Skeletal muscle tissue (tissue), 4 donors: Measurements from ENCODE around the gene ADGRL3. TPM values are rescaled to one million over a fixed set of nuclear protein-coding genes. Genes with fewer than 3 reads are reported as not detected.

ENCODE experiments used
- H3K27ac ChIP-seq: one replicate; pipeline ENCODE4 v1.7.0; 2013; ENCODE audit warnings: mild to moderate bottlenecking, low read depth, low read length, inconsistent platforms
- H3K27me3 ChIP-seq, 3 donors: one replicate each; pipeline ENCODE4 v1.7.0; 2013; ENCODE audit warnings: low read length in 3 of 3; ENCODE audit not compliant: control insufficient read depth in 3 of 3, insufficient read depth in 3 of 3
- H3K36me3 ChIP-seq, 3 donors: one replicate each; pipeline ENCODE4 v1.7.0; 2013; ENCODE audit warnings: low read length in 3 of 3; ENCODE audit not compliant: control insufficient read depth in 3 of 3, insufficient read depth in 3 of 3
- H3K4me1 ChIP-seq, 3 donors: one replicate each; pipeline ENCODE4 v1.7.0; 2013; ENCODE audit warnings: low read length in 3 of 3, mild to moderate bottlenecking in 3 of 3; ENCODE audit not compliant: control insufficient read depth in 3 of 3, insufficient read depth in 3 of 3
- H3K4me3 ChIP-seq, 3 donors: one replicate each; pipeline ENCODE4 v1.7.0; 2013; ENCODE audit warnings: low read length in 3 of 3
- H3K9ac ChIP-seq, 3 donors: one replicate each; pipeline ENCODE4 v1.7.0; 2013; ENCODE audit warnings: low read length in 3 of 3, mild to moderate bottlenecking in 3 of 3, moderate library complexity in 2 of 3, low read depth in 1 of 3
- H3K9me3 ChIP-seq, 3 donors: one replicate each; pipeline ENCODE4 v1.7.0; 2013; ENCODE audit warnings: low read length in 3 of 3; ENCODE audit not compliant: control insufficient read depth in 3 of 3
- total RNA-seq: library from RNA; depleted of rRNA; stranded (reverse); fragments of >200 nt; gene quantifications from one replicate; pipeline ENCODE4 v1.2.3, GENCODE V29; 2014
- donor health status: Osteomylitis.

The ADGRL3 gene
- total RNA-seq, 1 donor from 2014 or later: 59.0 TPM

DNA sequence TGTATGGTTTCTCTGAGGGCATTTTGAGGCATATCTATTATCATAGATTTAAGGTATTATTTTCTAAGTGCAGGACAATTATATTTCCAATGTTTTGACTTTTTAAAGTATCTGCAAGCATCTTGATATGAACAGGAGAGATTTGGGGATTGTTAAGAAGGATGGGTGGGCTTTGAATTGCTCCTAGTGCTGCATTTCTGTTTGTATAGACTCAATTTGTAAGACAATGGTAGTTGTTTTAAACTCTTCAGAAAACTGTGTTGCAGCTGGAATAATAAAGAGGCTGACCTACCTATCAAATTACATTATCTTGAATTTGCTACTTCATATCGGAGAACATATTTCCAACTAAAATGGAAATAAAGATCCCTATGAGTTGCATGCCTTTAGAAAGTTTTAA lies 570.3 kb downstream of the ADGRL3 start:
- H3K27ac ChIP-seq: no peak overlapping the region
- H3K9ac ChIP-seq: no peak overlapping the region
- no peak overlapping the region for H3K4me3 ChIP-seq
- H3K9me3 ChIP-seq: no peaks in the 10 kb centered on the region
- H3K27me3 ChIP-seq: no peaks in the 10 kb centered on the region
- H3K4me1 ChIP-seq: no peaks in the 10 kb centered on the region
- no peaks in the 10 kb centered on the region for H3K36me3 ChIP-seq

DNA sequence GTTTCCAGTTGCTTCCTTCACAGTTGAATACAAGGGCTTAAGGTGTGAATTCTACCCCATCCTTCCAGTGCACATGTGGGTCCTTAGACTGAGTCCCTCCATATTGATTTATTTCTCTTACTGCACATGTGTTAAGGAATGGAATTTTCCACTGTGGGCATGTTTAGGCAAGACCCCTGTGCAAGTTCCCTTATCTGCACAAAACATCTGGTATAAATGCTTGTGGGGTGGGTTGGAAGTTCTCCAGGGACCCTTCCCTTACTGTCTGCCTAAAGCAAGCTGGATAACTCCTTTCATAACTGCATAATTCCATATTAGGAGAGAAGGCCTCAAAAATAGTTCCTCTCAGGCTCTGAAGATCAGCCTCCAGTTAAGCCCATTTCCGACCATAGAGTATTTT lies 570.9 kb downstream of the ADGRL3 start:
- H3K4me1 ChIP-seq: no peaks in the 10 kb centered on the region
- H3K27ac ChIP-seq: no peak overlapping the region
- no peaks in the 10 kb centered on the region for H3K9me3 ChIP-seq
- no peaks in the 10 kb centered on the region for H3K36me3 ChIP-seq
- H3K9ac ChIP-seq: no peak overlapping the region
- H3K27me3 ChIP-seq: no peaks in the 10 kb centered on the region
- H3K4me3 ChIP-seq: no peak overlapping the region

DNA sequence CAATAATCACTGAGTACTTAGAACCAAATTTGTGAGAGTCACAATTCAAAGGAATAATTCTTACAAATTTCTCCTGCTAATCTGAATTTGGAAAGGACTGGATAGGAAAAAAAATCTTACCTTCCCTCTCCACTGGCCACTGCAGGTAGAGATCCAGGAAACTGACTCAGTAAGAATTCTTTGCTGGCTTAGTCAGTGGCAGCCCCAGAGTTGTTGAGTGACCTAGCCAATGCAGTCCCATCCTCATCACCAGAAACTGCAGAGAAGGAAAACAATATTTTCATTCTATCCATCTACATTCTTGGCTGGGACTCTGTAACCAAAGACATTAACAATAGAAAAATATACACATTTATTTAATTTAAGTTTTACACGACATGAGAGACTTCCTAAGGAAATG lies 572.0 kb downstream of the ADGRL3 start:
- no peak overlapping the region for H3K4me3 ChIP-seq
- H3K27ac ChIP-seq: no peak overlapping the region
- H3K9ac ChIP-seq: no peak overlapping the region
- H3K27me3 ChIP-seq: no peaks in the 10 kb centered on the region
- H3K9me3 ChIP-seq: no peaks in the 10 kb centered on the region
- H3K36me3 ChIP-seq: no peaks in the 10 kb centered on the region
- H3K4me1 ChIP-seq: no peaks in the 10 kb centered on the region

DNA sequence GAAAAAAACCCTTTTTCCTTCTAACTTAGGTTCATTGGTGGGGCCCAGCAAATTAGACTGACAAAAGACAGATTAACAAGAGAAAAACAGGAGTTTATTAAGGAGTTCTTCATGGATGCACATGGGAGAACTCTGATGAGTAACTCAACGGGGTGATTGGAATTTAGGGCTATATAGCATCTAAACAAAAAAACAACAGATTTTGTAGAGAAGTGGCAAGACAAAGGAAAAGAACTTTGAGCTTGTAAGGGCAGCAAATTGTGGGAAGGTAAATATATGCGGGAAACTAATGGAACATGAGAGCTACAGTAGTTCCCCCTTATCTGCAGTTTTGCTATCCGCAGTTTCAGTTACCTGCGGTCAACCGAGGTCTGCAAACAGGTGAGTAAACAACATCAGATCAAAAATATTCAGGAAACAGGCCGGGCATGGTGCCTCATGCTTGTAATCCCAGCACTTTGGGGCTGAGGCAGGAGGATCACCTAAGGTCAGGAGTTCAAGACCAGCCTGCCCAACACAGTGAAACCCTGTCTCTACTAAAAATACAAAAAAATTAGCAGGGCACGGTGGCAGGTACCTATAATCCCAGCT lies 573.6 kb downstream of the ADGRL3 start:
- H3K27ac ChIP-seq: no peak overlapping the region
- no peaks in the 10 kb centered on the region for H3K27me3 ChIP-seq

DNA sequence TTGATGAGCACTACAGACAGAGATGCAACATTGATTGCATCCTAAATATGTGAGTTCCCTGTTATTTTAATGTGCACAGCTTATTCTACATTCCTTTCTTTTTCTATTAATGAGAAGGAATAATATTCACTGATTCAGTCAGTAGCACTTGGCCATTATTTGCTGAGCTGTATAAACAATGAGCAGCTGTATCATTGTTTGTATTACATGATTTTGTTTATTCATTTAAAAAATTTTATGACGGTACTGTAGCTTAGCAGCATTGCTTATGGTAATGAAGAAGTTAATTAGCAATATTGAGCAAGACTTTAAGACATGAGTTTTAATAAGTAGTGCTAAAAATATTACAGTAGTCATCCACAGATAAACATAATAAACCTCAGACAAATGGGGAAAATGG lies 582.0 kb downstream of the ADGRL3 start:
- Histone ChIP-seq H3K9me3 (no peaks in the 10 kb centered on the region), H3K4me1 (no peaks in the 10 kb centered on the region), H3K4me3 (no peak overlapping the region), H3K27ac (no peak overlapping the region), H3K27me3 (no peaks in the 10 kb centered on the region), H3K9ac (no peak overlapping the region), H3K36me3 (no peaks in the 10 kb centered on the region)

More for the DNA sequence above, 573.6 kb downstream of the ADGRL3 start:
- no peak overlapping the region for H3K4me3 ChIP-seq
- no peak overlapping the region for H3K9ac ChIP-seq
- H3K9me3 ChIP-seq: no peaks in the 10 kb centered on the region
- H3K4me1 ChIP-seq: no peaks in the 10 kb centered on the region
- H3K36me3 ChIP-seq: no peaks in the 10 kb centered on the region

DNA sequence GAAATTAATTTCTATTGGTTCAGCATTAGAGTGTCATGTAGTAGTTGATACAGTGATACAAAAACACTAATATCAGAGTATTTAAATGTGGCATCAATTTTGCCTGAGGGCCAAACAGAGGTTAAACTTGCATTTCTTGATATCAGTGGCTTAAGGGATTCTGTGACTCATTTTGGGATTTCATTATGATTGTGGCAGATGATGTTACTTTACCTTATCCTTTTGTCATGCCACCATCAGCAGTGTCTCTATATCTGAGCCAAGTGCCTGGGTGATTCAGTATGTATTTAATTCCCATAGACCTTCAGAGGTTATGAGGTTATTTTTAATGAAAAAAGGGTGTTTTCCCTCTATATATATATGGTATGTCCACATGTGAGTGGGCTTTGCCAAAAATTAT lies 582.9 kb downstream of the ADGRL3 start:
- no peaks in the 10 kb centered on the region for H3K4me1 ChIP-seq
- no peaks in the 10 kb centered on the region for H3K9me3 ChIP-seq
- no peaks in the 10 kb centered on the region for H3K36me3 ChIP-seq
- H3K9ac ChIP-seq: no peak overlapping the region
- no peak overlapping the region for H3K27ac ChIP-seq
- H3K27me3 ChIP-seq: no peaks in the 10 kb centered on the region
- no peak overlapping the region for H3K4me3 ChIP-seq

DNA sequence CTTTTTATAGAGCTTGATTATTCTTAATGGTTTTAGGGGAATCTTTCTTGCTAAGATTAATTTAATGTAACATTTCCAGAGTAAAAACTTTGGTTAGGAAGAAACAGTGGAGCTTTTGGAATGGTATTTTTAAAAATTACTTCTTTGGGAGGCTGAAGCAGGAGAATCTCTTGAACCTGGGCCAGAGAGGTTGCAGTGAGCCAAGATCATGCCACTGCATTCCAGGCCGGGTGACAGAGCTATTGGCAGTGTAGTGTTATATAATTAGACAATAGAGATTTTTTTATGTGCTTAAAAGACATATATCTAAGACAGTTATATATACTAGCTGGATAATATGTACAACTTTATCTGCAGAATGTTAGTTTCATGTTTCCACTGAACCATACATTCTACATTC lies 585.6 kb downstream of the ADGRL3 start:
- Histone ChIP-seq H3K36me3 (no peaks in the 10 kb centered on the region), H3K9ac (no peak overlapping the region), H3K27ac (no peak overlapping the region), H3K9me3 (no peaks in the 10 kb centered on the region), H3K27me3 (no peaks in the 10 kb centered on the region), H3K4me3 (no peak overlapping the region), H3K4me1 (no peaks in the 10 kb centered on the region)

DNA sequence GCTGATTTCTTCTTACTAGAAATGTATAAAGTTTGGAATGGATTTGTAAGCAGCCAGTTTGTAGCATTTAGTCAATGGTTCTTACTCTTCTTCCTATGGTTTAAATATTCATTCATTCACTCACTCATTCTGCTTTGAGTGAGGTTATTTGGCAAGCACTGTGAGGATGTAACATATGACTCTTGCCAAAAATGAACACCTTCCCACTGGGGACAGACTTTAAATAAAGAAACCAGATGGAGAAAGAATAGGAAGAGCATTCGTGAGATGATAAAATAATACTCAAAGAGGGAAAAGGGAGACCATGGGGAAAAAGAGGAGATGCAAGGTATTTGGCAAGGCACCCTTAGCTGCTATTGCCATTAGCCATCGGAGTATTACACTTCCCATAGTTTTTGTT lies 586.1 kb downstream of the ADGRL3 start:
- H3K9me3 ChIP-seq: no peaks in the 10 kb centered on the region
- H3K9ac ChIP-seq: no peak overlapping the region
- H3K4me3 ChIP-seq: no peak overlapping the region
- no peaks in the 10 kb centered on the region for H3K36me3 ChIP-seq
- H3K4me1 ChIP-seq: no peaks in the 10 kb centered on the region
- no peak overlapping the region for H3K27ac ChIP-seq
- H3K27me3 ChIP-seq: no peaks in the 10 kb centered on the region

DNA sequence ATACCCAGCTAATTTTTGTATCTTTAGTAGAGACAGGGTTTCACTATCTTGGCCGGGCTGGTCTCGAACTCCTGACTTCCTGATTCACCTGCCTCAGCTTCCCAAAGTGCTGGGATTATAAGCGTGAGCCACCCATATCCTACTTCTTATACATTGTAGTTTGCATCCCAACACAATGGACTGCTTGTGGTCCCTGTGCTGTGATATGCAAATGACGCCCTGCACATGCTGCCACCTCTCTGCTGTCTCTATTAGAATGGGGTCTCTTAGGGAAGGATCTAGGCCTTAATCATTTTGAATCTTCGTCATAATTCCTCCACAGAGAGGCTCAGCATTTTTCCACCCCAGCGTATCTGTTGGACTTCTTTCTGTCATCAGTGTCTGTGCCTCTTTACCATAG lies 595.9 kb downstream of the ADGRL3 start:
- no peaks in the 10 kb centered on the region for H3K4me1 ChIP-seq
- no peak overlapping the region for H3K4me3 ChIP-seq
- no peaks in the 10 kb centered on the region for H3K27me3 ChIP-seq
- no peaks in the 10 kb centered on the region for H3K9me3 ChIP-seq
- H3K27ac ChIP-seq: no peak overlapping the region
- H3K9ac ChIP-seq: no peak overlapping the region
- H3K36me3 ChIP-seq: no peaks in the 10 kb centered on the region

DNA sequence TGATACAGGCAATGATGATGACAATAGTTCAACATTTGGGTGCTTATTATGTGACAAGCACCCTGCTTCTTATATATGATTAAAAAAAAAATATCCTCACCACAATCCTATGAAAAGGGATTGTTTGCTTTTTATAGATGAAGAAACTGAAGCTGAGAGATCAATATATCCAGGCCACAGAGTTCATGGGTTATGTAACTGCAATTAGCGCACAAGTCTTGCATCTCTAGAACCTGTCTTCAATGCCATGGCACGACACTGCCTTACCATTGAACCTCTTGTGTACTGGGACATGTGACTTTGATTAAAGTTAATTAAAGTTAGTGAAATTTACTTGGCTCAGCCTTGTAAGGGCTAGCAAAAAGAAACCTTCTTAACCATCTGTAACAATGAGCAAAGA lies 599.7 kb downstream of the ADGRL3 start:
- Histone ChIP-seq H3K9ac (no peak overlapping the region), H3K9me3 (no peaks in the 10 kb centered on the region), H3K36me3 (no peaks in the 10 kb centered on the region), H3K27me3 (no peaks in the 10 kb centered on the region), H3K27ac (no peak overlapping the region), H3K4me3 (no peak overlapping the region), H3K4me1 (no peaks in the 10 kb centered on the region)

DNA sequence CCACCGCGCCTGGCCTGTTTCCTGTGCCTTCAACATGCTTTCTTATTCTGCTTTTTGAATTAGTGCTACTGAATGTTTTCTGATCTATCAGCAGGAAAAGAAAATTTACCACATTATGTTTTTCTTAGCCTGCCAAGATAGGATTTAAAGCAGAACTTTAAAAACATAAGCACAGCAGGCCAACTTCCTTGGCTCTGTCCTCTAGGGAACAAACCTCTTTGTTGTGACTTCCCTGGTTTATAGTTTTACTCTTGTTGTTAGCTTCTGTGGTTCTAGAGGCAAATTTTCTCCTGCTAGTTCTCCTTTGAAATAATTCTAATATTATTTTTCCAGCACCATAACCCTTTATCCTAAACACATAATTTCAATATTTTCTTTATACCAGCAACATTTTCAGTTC lies 605.1 kb downstream of the ADGRL3 start:
- Histone ChIP-seq H3K36me3 (no peaks in the 10 kb centered on the region), H3K4me1 (no peaks in the 10 kb centered on the region), H3K27me3 (no peaks in the 10 kb centered on the region), H3K27ac (no peak overlapping the region), H3K9me3 (no peaks in the 10 kb centered on the region), H3K4me3 (no peak overlapping the region), H3K9ac (no peak overlapping the region)
